Motor neuron (in vitro differentiated cells): ENCODE data around the gene STMN1. TPM values are rescaled to one million over a fixed set of nuclear protein-coding genes. Genes with fewer than 3 reads are reported as not detected.
A peak's percentile ranks its signal among the peaks of the same experiment; 100 is the strongest.

Experiments
- ATAC-seq, 8 experiments: fragments of 200-7000 bp; cut with Tn5 transposase; replicated peaks in 6 of 8; 2 replicates each; pipeline ENCODE4 v1.8.0; 2021; ENCODE audit warnings: mild to moderate bottlenecking in 8 of 8, moderate library complexity in 8 of 8
- H3K27ac ChIP-seq, 2 donors: fragments of 250-450 bp; sonication (Bioruptor Pico); 2 replicates each; pipeline ENCODE4 v1.9.0; 2021; ENCODE audit warnings: antibody characterized with exemption in 2 of 2, mild to moderate bottlenecking in 2 of 2, moderate library complexity in 1 of 2
- H3K4me1 ChIP-seq, 2 donors: fragments of 250-450 bp; sonication (Bioruptor Pico); replicated peaks in 1 of 2; 2 replicates each; pipeline ENCODE4 v1.6.1; 2021; ENCODE audit warnings: antibody characterized with exemption in 2 of 2, mild to moderate bottlenecking in 2 of 2, moderate library complexity in 1 of 2
- H3K4me3 ChIP-seq, 5 donors: fragments of 250-450 bp; sonication (Bioruptor Pico); 2 replicates each; pipeline ENCODE4 v1.9.0; 2021; ENCODE audit warnings: antibody characterized with exemption in 5 of 5, mild to moderate bottlenecking in 5 of 5, moderate library complexity in 4 of 5
- WGBS, 10 experiments: fragments of 450-650 bp; shearing (Covaris generic); methylation state at CpG; one replicate each; pipeline ENCODE4 v1.0.0; 2022; 5-methylcytosine and 5-hydroxymethylcytosine counted together
- in situ Hi-C, 9 experiments: fragments of 400-800 bp; cut with MboI; loops; one replicate each; pipeline ENCODE4 v1.15.0; 2021; ENCODE audit warnings: low sequenced_read_pairs in 9 of 9, low pct_unique_long_range_greater_than_20kb in 2 of 9; ENCODE audit not compliant: unreplicated experiment in 9 of 9
- total RNA-seq, 8 experiments: library from RNA; unstranded; fragments of 300-600 nt; gene quantifications; 2 replicates each; pipeline versions ENCODE4 v1.2.3 to v1.2.4, GENCODE V29; 2022

STMN1 gene
- total RNA-seq, 8 experiments from 2014 or later, result 11.5 to 1,830 (median 781) TPM

GRCh38 chr1:25880518-25880917 is 25.7 kb downstream of the STMN1 start:
- Histone ChIP-seq H3K4me1 (peaks cover 5 to 6% of the 10 kb centered on the region in 2 donors), H3K27ac (no peak overlapping the region), H3K4me3 (no peak overlapping the region)
- in situ Hi-C loops, result loop anchor here in 2 of 9 experiments (25.0 kb wide), 1 partner anchor 107 kb away; the partner anchor contains the start of gene PAFAH2 (in 2 of the 2)
- ATAC-seq, result no peak
- WGBS, 10 experiments, result 60 to 95% (median 80%) methylated on average over 1 to 5 of the region's 5 CpGs

DNA sequence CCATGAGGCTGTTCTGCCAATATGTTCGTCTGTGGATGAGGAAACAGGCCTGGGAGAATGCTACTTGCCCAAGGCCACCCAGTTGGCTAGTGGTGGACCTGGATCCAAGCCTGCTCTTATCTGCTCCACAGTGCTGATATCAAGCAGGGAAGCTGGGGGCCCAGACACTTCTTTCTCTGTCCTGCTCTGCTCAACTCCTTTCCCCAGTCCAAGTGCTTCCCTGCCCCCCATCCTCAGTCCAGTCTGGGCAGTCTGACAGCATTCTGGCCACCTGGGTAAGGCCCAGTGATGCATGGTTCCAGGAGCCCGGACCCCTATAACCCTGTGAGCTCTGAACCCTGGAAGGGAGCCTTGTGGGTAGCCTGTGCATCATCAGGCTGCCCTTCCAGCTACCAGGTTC is 26.5 kb downstream of the STMN1 start:
- Histone ChIP-seq H3K27ac (no peak overlapping the region), H3K4me1 (peaks cover 6% of the 10 kb centered on the region in 2 donors), H3K4me3 (no peak overlapping the region)
- 20 to 100% (median 86%) methylated on average over 1 of the region's 2 CpGs; no CpG with 5 or more reads in 5 of the 10 experiments for WGBS, 10 experiments
- no peak for ATAC-seq
- in situ Hi-C loops, result loop anchor here in 2 of 9 experiments (25.0 kb wide), 1 partner anchor 108 kb away; the partner anchor contains the start of gene PAFAH2 (in 2 of the 2)

GRCh38 chr1:25878690-25879089 is 27.5 kb downstream of the STMN1 start:
- no peak overlapping the region for H3K4me3 ChIP-seq

DNA sequence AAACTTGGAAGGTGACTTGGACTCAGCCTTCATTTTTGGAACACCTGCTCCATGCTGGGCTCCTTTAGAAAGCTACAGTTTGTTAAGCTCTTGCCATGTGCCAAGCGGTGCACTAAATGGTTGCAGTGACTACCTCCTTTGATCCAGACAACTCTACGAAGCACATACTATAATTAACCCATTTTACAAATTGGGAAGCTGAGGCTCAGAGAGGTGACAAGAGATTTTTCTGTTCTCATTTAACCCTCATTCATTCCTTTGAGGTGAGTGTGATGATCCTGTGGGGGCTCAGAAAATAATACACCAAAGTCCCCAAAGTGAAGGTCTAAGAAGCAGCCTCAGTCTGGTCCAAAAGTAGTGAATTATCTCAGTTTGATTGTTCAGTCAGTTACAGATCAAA is 29.1 kb downstream of the STMN1 start:
- Histone ChIP-seq H3K4me1 (peaks cover 12 to 23% of the 10 kb centered on the region in 2 donors), H3K27ac (no peak overlapping the region), H3K4me3 (no peak overlapping the region)
- no peak for ATAC-seq
- WGBS, 10 experiments, result 72 to 100% (median 88%) methylated on average over 1 to 2 of the region's 2 CpGs; no CpG with 5 or more reads in 5 of the 10 experiments
- in situ Hi-C loops, result loop anchor here in 2 of 9 experiments (25.0 kb wide), 1 partner anchor 110 kb away; the partner anchor contains the start of gene PAFAH2 (in 2 of the 2)

More at GRCh38 chr1:25878690-25879089, 27.5 kb downstream of the STMN1 start:
- WGBS, 10 experiments, result 70 to 100% (median 92%) methylated on average over 1 to 5 of the region's 5 CpGs; no CpG with 5 or more reads in 1 of the 10 experiments
- H3K27ac ChIP-seq, result no peak overlapping the region
- H3K4me1 ChIP-seq, result peaks cover 12 to 15% of the 10 kb centered on the region in 2 donors
- in situ Hi-C loops, result loop anchor here in 2 of 9 experiments (25.0 kb wide), 1 partner anchor 109 kb away; the partner anchor contains the start of gene PAFAH2 (in 2 of the 2)
- ATAC-seq, result no peak

DNA sequence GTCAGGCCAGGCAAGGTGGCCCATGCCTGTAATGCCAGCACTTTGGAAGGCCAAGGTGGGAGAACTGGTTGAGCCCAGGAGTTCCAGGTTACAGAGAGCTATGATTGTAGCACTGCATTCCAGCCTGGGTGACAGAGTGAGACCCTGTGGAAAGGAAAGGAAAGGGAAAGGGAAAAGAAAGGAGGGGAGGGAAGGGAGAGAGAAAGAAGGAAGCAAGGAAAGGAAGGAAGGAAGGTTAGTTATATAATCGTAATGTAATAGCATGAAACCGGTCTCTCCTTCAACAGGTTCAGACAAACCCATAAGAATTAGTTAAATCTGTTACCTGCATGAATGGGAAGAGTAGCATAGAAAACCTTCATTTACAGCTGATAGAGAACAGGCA is 29.5 kb downstream of the STMN1 start:
- Histone ChIP-seq H3K4me1 (peaks cover 12 to 24% of the 10 kb centered on the region in 2 donors), H3K27ac (no peak overlapping the region), H3K4me3 (no peak overlapping the region)
- no peak for ATAC-seq
- in situ Hi-C loops, result loop anchor here in 2 of 9 experiments (25.0 kb wide), 1 partner anchor 111 kb away; the partner anchor contains the start of gene PAFAH2 (in 2 of the 2)
- WGBS, 10 experiments, result 81 to 100% (median 95%) methylated on average over 2 of the region's 2 CpGs; no CpG with 5 or more reads in 1 of the 10 experiments

DNA sequence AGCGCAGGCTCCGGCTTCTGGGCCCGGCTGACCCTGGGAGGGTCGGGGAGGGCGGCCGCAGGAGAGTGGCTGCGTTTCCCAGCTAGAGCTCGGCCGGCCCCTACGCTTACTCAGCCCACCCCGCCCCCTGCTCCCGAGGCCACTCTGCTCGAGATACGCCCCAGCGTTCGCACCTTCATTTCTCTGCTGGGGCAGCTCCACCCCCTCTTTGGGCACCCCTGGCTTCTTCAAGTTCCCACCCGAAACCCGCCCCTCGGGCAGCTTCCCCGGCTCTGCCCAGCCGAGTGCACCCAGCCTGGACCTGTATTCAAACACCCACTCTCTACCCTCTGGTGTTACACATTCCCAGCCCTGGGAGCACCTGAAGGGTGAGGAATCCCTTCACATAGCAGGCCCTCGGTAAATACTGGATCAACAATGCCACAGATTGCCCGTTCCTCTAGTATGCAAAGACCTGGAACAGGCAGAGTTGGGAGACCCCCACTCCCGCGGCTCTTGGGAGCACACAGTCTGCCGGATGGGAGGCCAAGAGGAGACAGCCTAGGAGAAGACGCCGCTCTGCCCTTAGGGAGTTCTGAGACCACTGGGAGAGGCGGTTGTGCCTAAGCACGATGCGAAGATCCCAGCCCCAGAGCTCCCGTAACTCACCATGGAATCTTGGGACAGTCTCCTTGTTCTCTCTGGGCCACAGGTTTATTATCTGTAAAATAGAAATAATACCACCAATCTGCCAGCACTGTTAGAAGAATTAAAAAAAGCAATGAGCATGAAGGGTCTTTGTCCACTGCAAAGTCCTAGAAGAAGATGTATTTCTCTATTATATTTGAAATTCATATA is 30.1 kb downstream of the STMN1 start:
- peak in 4 of 8 experiments; percentile 55 to 61 (median 58) for ATAC-seq
- WGBS, 10 experiments, result 60 to 73% (median 71%) methylated on average over 1 to 6 of the region's 32 CpGs; no CpG with 5 or more reads in 7 of the 10 experiments
- H3K4me3 ChIP-seq, result peak overlapping the region; percentile 39 to 54 (median 48)
- H3K4me1 ChIP-seq, result peaks cover 12 to 30% of the 10 kb centered on the region in 2 donors
- peak overlapping the region; percentile 29 to 86 for H3K27ac ChIP-seq
- in situ Hi-C loops, result loop anchor here in 2 of 9 experiments (25.0 kb wide), 1 partner anchor 111 kb away; the partner anchor contains the start of gene PAFAH2 (in 2 of the 2)

DNA sequence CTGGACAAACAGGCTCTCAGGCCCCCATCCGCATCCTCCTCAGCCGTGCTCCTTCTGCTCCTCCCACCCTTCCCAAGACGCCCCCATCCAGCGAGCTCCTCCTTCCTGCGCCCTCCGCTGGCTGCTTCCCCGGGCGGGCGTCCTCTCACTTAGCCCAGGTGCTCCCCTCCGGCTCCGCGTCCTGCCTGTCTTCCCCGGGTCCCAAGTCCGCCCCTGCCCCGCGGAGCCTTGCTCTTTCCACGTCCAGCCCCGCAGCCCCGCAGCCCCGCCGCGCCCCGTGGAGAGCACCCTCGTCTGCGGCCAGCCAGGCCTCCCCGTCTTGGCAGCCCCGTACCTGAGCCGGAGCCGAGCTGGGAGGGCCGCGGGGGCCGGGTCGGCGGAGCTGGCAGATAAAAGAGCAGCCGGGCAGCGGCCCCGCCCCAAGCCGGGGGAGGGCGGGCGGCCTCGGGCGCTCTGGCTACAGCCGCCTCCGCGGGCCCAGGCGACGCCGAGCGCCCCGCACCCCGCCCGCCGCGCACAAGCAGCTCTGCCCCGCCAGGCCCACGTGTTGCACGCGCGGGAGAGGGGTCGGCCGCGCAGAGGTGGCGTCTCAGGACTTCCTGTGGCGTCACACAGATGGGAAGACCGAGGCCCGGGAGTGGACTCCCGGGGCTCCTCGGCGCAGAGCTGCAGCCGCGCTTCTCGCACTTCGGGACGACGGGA is 30.9 kb downstream of the STMN1 start, which contains the start of gene PAQR7:
Gene PAQR7 (minus strand): TSS at position 555 of the 702 bp plus-strand sequence. CDS start 11,869 bp downstream, outside the sequence.
- Histone ChIP-seq H3K4me3 (peak within 1 kb of the TSS; percentile 39 to 54 (median 48)), H3K27ac (peak within 1 kb of the TSS; percentile 62 to 86), H3K4me1 (peaks cover 12 to 31% of the 10 kb centered on the region in 2 donors)
- WGBS, 10 experiments, result no CpG with 5 or more reads among the region's 75 CpGs
- in situ Hi-C loops, result loop anchor here in 2 of 9 experiments (25.0 kb wide), 1 partner anchor 112 kb away; the partner anchor contains the start of gene PAFAH2 (in 2 of the 2)
- peak; percentile 84 to 92 (median 91) for ATAC-seq

DNA sequence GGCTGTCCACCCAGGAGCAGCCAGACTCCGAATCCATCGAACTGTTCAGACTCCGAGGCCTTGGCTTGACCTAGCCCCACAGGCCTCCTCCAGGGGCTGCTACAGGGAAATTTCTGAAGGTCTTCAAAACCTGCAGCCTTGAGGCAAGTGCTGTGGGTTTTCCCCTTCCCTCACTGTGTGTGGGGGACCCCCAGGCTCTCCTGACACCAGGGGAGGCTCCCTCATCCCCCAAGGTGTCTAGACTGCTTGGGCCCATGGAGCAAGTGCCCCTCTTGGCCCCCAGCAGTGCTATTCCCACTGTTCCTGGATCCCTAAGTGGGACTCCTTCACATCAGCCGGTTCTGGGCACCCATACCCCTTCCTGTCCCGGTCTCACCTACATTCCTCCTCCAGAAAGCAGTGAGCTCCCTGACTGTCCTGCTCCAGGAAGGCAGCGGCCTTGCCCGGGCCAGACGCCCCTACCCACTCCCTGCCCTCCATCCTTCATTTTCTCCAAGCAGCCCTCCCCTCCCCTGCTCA is 31.5 kb downstream of the STMN1 start:
- Histone ChIP-seq H3K4me1 (peaks cover 12 to 31% of the 10 kb centered on the region in 2 donors), H3K27ac (peak overlapping the region; percentile 62 to 86), H3K4me3 (peak overlapping the region; percentile 39 to 54 (median 48))
- WGBS, 10 experiments, result 35 to 100% (median 61%) methylated on average over 1 to 4 of the region's 8 CpGs; no CpG with 5 or more reads in 6 of the 10 experiments
- ATAC-seq, result no peak
- in situ Hi-C loops, result loop anchor here in 2 of 9 experiments (25.0 kb wide), 1 partner anchor 113 kb away; the partner anchor contains the start of gene PAFAH2 (in 2 of the 2)

GRCh38 chr1:25874209-25874608 is 32.0 kb downstream of the STMN1 start:
- peak overlapping the region in 1 of 2 donors; percentile 86 for H3K27ac ChIP-seq
- no peak for ATAC-seq
- peak overlapping the region; percentile 39 to 54 (median 48) for H3K4me3 ChIP-seq
- WGBS, 10 experiments, result 90 to 100% (median 93%) methylated on average over 2 to 3 of the region's 3 CpGs; no CpG with 5 or more reads in 6 of the 10 experiments
- in situ Hi-C loops, result no loop called here
- peaks cover 12 to 31% of the 10 kb centered on the region in 2 donors for H3K4me1 ChIP-seq

DNA sequence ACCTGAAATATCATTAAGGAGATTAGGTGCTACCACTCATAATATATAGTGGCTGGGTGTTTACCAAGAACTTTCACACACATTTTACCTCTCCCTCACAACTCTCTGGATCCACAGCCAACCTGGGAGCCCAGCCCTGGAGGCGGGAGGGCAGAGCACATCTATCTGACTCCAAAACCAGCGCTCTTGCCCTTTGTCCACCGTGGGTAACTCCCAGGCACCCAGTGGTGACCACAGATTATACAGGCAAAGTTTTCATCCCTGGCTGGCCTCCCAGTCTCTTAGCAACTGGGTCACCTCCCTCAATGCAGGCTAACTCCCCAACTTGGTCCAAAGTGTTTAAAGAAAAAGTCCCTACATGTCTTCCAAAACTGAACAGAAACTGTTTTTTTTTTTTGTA is 33.1 kb downstream of the STMN1 start:
- H3K4me3 ChIP-seq, result no peak overlapping the region
- no peak overlapping the region for H3K27ac ChIP-seq
- peaks cover 12 to 31% of the 10 kb centered on the region in 2 donors for H3K4me1 ChIP-seq
- ATAC-seq, result peak in 1 of 8 experiments; percentile 2
- in situ Hi-C loops, result no loop called here
- WGBS, 10 experiments, result 20 to 71% (median 61%) methylated on average over 1 to 3 of the region's 3 CpGs; no CpG with 5 or more reads in 4 of the 10 experiments

DNA sequence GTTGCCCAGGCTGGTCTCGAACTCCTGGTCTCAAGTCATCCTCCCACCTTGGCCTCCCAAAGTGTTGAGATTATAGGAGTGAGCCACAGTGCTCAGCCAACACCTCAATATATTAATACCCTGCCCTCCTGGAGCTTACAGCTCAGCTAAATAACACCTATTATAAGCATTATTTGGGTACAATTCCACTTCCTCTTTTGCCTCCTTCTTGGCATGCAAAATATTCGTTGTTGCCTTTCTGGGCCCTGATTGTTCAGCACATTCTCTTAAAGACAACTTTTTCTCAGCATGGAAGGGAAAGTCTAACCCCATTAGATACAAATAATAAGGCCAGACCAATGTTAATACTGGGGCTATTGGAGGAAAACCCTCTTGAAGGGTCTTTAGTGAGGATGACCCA is 33.5 kb downstream of the STMN1 start:
- in situ Hi-C loops, result no loop called here
- WGBS, 10 experiments, result 50 to 100% (median 86%) methylated on average over 1 to 2 of the region's 2 CpGs; no CpG with 5 or more reads in 1 of the 10 experiments
- ATAC-seq, result no peak
- Histone ChIP-seq H3K4me1 (peaks cover 12 to 33% of the 10 kb centered on the region in 2 donors), H3K27ac (no peak overlapping the region), H3K4me3 (no peak overlapping the region)
